GM19395 (cell line): ENCODE results near the gene VWA2.

ENCODE experiments used
- ATAC-seq: cut with Tn5 transposase; IDR thresholded peaks from one replicate; pipeline ENCODE4 v1.9.1; 2021; ENCODE audit warnings: mild to moderate bottlenecking, moderate library complexity; ENCODE audit not compliant: unreplicated experiment

Gene VWA2

GRCh38 chr10:114337510-114338462 lies 98.7 kb downstream of the VWA2 start:
- no peak for ATAC-seq

GRCh38 chr10:114340816-114341215 lies 101.8 kb downstream of the VWA2 start:
- ATAC-seq: no peak
